Measurements from ENCODE around the gene PDE7B.

GRCh38 chr6:136077834-136078576 lies 226.5 kb downstream of the PDE7B start:
- TF ChIP-seq EZH2phosphoT487 (IDR thresholded peaks at IDR 0.05; ENCODE audit: insufficient read depth, low read depth): no peak
- TF ChIP-seq EZH2 (IDR thresholded peaks at IDR 0.05; ENCODE audit: insufficient read depth, poor library complexity, severe bottlenecking): no peak
